ENCODE data around the gene SMIM35.

The SMIM35 gene

GRCh38 chr11:118108513-118108912 lies 21.8 kb upstream of the SMIM35 start:
- DNase-seq: no peak

GRCh38 chr11:118106789-118107335 lies 20.1 kb upstream of the SMIM35 start:
- no peak for DNase-seq

GRCh38 chr11:118105657-118106305 lies 19.0 kb upstream of the SMIM35 start:
- DNase-seq: no peak

GRCh38 chr11:118104491-118104890 lies 17.7 kb upstream of the SMIM35 start:
- no peak for DNase-seq

GRCh38 chr11:118102721-118103261 lies 16.0 kb upstream of the SMIM35 start:
- no peak for DNase-seq

- no peak for DNase-seq
Observed at GRCh38 chr11:118100691-118101232, 14.0 kb upstream of the SMIM35 start.

GRCh38 chr11:118099838-118100556 lies 13.2 kb upstream of the SMIM35 start:
- DNase-seq: no peak

- no peak for DNase-seq
Observed at GRCh38 chr11:118098996-118099837, 12.5 kb upstream of the SMIM35 start.

GRCh38 chr11:118095967-118096367 lies 9.2 kb upstream of the SMIM35 start:
- no peak for DNase-seq

- DNase-seq: no peak
Observed at GRCh38 chr11:118095493-118095892, 8.7 kb upstream of the SMIM35 start.

GRCh38 chr11:118092907-118093571 lies 6.3 kb upstream of the SMIM35 start:
- no peak for DNase-seq

GRCh38 chr11:118091690-118092089 lies 4.9 kb upstream of the SMIM35 start:
- no peak for DNase-seq

GRCh38 chr11:118090545-118091162 lies 3.9 kb upstream of the SMIM35 start:
- DNase-seq: no peak

- peak; percentile 96 for DNase-seq
Observed at GRCh38 chr11:118088531-118088930, 1.8 kb upstream of the SMIM35 start.

- peak; percentile 28 for DNase-seq
Observed at GRCh38 chr11:118087931-118088330, 1.2 kb upstream of the SMIM35 start.

- DNase-seq: no peak
Observed at GRCh38 chr11:118084656-118085055, 2.1 kb downstream of the SMIM35 start.

- peak; percentile 90 for DNase-seq
Observed at GRCh38 chr11:118084247-118084646, 2.5 kb downstream of the SMIM35 start.

- no peak for DNase-seq
Observed at GRCh38 chr11:118082880-118083552, 3.7 kb downstream of the SMIM35 start.

- DNase-seq: peak; percentile 81
Observed at GRCh38 chr11:118081241-118081958, 5.4 kb downstream of the SMIM35 start.

GRCh38 chr11:118080296-118080695 lies 6.5 kb downstream of the SMIM35 start:
- no peak for DNase-seq
